Stimulated activated CD8-positive, alpha-beta memory T cell treated with anti-CD3 and anti-CD28 coated beads, Interleukin-7, amount 100 ng/mL, for 1 hour (primary cell): ENCODE measurements around the gene PIGA.

Experiments
- DNase-seq, 2 donors: peaks; one replicate each; pipeline ENCODE4 v3.0.0-alpha.2; 2020; ENCODE audit warnings: low read depth in 2 of 2

The PIGA gene

DNA sequence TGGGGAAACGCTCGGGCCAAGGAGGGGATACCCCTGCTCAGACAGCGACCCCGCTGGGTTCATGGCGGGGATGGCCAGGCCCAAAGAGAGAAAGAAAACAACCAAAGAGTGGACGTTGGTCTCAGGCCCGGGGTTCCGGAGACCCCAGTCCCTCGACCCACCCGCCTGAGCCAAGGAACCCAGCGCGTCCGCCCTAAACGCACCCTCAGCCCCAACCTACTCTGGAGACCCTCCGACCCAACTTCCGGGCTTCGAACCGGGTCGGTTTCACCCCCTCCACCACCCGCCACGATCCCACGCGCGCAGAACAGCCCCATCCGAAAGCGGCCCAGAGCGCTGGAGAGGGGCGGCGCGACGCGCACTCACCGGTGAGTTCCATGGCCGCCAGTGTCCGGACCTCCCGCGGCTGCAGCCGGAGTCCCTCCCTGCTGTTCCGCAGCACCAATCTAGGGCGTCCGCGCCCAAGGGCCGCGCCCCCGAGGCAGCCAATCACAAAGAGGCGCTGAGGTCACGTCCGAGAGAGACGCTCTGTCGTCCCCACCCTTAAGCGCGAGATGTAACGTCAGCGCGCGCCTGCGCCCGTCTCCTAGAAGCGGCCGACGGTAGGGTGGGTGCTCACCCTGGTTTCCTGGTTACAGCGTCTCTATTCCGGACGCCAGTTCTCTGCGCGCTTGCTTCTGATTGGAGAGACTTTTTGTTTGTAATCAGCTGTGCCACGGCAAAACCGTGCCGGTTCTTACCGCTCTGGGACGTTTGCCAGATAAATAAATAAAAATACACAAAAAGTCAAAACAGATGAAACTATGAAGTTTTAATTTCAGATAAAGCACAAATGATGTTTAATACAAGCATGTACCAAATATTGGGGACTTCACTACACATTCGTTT lies at the start of gene PIGA:
TSS of gene PIGA (minus strand) at position 389 of the 888 bp plus-strand sequence. CDS start 3,593 bp downstream, outside the sequence.
- DNase-seq: peak; percentile 75 to 76

DNA sequence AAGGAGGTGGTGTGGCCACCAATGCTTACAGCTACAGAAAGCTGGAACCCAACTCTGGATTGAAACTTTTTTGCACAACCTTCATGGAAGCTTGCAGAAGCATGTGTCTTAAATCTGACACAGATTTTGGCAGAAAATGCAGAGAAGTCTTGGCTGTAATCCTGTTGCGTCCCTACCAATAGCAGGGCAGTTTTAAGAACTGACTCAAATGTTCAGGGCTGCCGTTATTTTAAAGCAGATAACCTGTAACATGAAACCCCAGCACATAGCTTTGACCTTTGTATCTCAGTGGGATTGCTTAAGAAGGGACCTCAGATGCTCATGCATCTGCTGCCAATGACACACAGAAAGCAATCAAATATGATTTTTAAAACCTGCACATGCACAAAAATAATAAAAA lies 49.0 kb upstream of the PIGA start, which contains the start of gene VEGFD:
TSS of gene VEGFD (minus strand) at position 110 of the 400 bp plus-strand sequence. CDS start 467 bp downstream, outside the sequence.
- no peak for DNase-seq

- DNase-seq: no peak
These were observed 47.5 kb upstream of the PIGA start for GRCh38 chrX:15382813-15383212.

GRCh38 chrX:15376956-15377355 lies 41.6 kb upstream of the PIGA start:
- DNase-seq: no peak

GRCh38 chrX:15373976-15374375 lies 38.7 kb upstream of the PIGA start:
- DNase-seq: no peak

DNA sequence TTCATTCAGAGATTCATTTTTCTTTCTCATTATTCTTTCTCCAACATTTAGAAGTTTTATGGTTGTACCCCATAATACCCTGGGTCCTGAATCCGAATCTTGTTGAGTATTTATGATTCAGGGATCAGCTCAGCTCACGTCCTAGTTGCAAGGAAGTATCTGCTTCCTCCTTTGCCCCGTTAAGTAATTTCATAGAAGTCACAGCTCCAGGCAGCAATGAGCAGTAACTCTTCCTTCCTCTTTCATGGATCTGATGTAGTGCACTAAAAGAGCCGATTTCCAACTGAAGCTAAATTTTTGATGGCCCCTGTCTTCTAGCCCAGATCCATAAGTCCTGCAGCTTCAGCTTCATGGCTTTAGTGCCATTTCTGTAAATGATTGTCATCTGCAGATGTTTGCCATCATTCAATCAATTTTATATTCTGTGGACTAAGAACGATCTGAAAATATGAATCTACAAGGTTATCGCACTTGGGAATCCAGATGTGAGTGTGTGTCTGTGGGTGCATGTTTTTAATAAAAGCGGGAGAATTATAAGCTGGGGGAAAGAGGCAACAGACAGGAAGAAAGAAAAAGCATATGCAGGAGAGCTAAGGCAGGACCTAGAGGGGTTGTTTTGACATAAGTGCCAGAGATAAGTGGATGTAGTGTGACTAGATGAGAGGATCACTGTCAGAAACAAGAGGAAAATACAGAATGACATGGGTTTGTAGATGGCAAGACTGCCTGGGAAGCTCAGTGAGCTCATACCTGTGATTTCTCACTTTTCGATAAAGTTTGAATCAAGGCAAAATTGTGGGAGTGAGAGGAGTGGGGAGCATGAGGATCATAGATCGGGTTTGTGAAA lies 31.4 kb upstream of the PIGA start:
- DNase-seq: no peak

DNA sequence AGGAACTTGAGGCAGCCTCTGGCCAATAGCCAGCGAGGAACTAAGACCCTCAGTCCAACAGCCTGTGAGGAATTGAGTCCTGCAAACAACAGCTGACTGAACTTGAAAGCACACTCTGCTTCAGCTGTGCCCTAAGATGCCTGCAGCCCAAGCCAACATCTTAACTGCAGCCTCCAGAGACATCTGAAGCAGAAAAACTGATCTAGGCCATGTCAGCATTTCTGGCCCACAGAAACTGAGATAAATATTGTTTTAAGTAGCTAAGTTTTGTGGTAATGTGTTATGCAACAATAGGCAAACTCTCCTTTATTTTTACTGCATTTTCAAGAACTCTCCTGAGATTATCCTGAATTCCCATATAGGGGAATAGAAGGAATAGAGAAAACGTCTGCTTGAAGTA lies 24.4 kb upstream of the PIGA start:
- DNase-seq: no peak

DNA sequence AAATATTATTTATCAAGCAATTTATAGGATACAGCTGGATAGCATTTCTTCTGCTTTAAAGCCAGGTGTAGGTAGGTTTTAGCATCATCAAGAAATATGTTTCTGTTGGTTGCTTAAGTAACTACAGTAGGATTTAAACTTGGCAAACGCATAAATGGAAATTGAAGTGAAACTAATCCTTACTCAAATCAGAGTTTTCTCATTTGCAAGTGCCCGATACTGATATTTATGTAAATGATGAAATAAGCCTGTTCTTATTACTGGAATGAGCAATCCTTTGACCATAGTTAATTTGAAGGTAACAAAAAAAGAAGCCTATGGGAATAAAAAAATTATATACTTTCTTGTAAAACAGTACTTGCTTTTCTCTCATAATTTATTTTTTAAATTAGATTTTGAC lies 23.2 kb upstream of the PIGA start:
- no peak for DNase-seq

DNA sequence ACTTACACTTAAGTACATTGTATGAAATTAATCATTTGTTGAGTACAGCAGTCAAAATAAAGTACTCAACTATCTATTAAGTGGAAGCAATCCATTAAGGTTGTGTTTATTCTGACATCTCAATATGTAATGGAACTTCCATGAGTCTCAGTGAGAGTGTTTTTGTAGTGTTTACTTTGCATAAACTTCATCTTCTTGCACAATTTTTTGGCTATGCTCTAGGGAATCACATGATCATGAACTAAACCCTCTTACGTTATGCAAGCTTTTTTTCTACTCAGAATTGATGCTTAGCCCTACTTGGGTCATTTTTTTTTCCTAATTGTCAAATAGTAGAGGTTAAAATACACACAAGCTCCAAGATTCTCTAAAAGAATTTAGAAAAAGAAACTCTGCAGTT lies 21.1 kb upstream of the PIGA start:
- no peak for DNase-seq

DNA sequence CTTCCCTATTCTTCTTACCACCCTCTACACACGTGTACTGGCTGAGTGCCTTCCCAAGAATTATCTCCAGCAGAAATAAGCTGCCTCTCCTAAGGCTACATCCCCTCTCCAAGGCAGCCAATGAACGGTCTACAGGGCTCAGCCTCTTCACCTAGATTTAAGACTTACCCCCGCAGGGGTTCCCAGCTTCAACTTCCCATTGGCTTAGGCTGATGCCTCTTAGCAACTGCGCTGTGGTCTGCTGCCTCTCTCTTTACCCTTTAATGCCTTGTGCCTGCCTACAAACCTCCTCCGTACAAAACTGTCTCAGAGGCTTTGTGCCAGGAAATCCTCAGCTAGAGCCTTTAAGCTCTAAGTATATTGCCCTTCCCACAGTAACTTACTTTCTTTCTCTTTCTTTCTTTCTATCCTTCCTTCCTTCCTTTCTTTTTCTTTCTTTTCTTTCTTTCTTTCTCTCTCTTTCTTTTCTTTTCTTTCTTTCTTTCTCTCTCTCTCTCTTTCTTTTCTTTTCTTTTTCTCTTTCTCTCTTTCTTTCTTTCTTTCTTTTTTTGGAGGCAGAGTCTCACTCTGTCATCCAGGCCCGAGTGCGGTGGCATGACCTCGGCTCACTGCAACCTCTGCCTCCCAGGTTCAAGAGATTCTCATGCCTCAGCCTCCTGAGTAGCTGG lies 15.1 kb upstream of the PIGA start:
- DNase-seq: no peak

DNA sequence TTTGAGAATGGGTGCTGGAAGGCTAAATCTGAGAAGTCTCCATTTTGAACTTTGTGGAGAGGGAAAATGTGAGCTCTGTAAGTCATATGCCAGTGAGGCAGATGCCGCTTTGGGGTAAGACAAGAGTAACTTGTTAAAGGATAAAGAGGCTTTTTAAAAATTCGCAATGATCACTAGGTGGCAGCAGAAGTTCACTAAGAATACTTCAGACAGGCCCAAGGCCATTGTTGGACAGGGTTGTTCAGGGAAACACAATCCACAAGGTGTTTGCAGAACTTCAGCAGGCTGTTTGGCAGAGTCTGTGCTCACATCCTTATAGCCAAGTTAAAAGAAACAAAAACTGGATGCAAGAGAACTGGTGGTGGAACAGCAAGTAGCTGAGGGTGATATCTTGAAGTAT lies 13.7 kb upstream of the PIGA start:
- DNase-seq: no peak

- no peak for DNase-seq
These were observed 10.7 kb upstream of the PIGA start for GRCh38 chrX:15345976-15346375.

GRCh38 chrX:15344106-15344505 lies 8.8 kb upstream of the PIGA start:
- DNase-seq: no peak

- DNase-seq: no peak
These were observed 7.8 kb upstream of the PIGA start for GRCh38 chrX:15343075-15343476.

DNA sequence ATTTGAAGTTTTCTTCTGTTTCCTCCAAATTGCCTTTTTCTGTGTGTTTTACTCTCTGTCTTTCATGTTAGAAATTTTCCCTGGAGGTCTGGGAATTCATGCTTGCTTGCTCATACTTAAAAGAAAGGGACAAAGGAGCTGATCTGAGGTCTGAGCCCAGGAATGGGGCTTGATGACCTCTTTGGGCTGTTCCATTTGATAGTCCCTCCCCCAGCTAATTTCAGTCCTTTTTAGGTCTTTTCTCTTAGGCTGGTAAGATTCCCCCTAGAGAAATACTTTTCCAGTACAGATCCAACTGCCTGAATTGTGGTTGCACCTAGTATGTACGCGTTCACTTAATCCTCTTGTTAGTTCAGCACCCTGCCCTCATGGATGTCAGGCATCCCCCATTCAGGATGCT lies 5.5 kb upstream of the PIGA start:
- DNase-seq: no peak

DNA sequence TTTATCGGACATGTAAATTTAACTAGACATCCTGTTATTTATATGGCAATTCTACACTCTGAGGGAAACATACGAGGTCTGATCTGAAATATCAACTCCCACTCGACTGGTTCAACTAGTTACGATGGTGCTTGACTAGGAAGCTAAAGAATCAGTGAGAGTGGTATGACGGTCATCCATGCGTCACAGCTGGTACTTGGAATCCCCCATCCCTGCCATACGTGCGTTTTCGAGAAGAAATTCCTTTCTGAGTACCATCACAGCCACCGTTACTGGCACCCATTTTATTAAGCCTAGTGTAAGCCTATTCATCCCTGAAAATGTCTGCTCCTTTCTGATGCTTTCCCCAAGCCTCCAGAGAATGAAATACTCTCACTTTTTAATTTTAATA lies 695 bp upstream of the PIGA start:
- DNase-seq: no peak

DNA sequence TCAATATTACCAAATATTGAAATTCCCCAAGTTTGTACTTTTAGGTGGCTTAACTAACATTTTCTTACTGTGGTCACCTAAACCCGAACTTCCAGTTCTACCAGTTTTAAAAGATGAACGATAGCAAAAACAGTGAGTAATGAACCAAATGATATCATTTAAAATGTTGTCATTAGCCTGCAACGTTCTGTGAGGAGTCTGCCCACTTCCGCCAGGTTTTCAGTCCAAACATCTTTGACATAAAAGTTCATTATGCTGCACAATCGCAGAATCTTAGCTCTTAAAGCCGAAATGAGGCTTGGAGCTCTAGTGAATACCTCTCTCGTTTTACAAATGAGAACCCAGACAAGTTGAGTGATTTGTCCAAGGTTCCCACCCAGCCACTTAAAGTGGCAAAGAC lies 762 bp downstream of the PIGA start:
- DNase-seq: no peak

DNA sequence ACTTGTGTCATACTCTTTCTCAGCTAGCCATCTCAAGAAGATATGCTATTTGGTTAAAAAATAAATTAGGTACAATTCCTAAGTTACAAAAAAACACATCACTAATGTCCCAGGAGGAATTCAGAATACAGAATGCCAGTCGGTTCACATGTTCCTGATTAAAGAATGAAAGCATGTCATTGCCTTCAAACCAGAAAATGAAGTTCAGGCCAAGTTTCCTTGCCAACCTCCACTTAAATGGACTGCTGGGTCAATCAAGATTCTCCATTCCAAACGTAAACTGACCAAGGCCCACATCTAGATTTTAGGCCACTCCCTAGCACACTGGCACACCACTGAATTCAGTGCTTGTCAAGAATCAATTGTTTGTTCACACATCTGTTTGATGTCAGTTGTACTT lies 6.5 kb downstream of the PIGA start:
- DNase-seq: no peak

DNA sequence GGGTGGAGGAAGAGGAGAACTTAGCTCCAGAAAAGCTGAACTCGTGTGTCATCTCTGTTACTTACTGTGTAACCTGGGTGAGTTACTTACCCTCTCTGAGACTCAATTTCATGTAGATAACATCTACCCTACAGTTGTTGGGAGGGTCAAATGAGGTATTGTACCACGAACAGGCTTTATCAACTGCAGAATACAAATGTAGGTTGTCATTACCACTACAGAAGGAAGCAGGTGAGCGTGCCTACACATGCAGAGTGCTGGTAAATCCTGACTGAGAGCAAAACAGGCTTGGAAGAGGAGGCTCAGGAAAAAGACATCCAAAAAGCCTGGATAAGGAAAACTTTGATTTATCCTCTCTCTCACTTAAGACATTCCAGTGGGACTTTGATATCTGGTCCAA lies 7.2 kb downstream of the PIGA start:
- no peak for DNase-seq

DNA sequence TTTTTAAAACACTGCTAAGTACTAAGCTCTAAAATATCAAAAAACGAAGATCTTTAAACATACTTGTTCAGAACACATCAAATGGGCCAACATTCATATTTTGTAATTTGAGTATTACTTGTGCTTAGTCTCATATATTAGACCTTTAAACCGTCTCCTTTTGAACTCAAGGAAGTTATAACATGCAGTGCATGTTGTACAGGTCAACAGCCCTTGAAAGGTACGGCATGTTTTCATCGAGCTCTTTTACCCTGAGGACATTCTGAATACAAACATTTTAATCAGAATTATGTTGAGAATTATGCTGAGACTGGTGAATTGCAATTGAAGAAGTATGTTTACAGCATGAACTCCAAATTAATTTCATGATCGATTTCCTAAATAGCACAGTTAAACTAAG lies 12.9 kb downstream of the PIGA start:
- no peak for DNase-seq

- DNase-seq: no peak
These were observed 13.3 kb downstream of the PIGA start for GRCh38 chrX:15322072-15322471.

DNA sequence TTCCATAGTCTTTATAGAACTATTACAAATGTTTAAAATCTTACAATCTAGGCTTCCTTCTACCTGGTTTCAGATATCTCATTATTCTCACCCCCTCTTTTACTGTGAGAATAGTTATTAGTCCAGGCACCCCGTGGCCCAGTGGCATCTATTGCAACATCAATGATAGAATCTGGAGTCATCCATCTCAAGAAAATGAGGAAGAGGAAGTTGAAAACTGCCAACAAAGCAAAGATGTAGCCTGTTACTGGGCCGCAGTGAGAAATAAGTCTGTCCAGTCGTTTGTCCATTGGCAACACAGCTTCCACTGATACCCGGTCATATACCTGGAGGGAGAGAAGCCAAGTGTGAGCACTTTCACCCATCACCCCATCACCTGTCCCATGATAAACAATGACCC lies 13.9 kb downstream of the PIGA start:
- no peak for DNase-seq
